ENCODE measurements around the gene TRIM64C. TPM values are rescaled to one million over a fixed set of nuclear protein-coding genes. Genes with fewer than 3 reads are reported as not detected.
"Not testable (repeated sequence)": the region's sequence is repeated elsewhere in the genome, so short reads cannot be mapped to it uniquely, and the experiment has no call there.

TRIM64C gene
- not detected in 2 replicates for total RNA-seq
- long read RNA-seq = 0 reads

GRCh38 chr11:49059012-49059411 lies at the start of gene TRIM64C:
Gene TRIM64C, minus strand, starts transcription at chr11:49059112. Its CDS starts 0 bp downstream, at chr11:49059112.
- not testable (repeated sequence) for H3K9me3 Mint-ChIP-seq; H3K36me3 Mint-ChIP-seq (ENCODE audit: low read depth); H3K27ac Mint-ChIP-seq (ENCODE audit: unreplicated experiment); H3K4me1 Mint-ChIP-seq; H3K27me3 Mint-ChIP-seq (ENCODE audit: low read depth); DNase-seq (ENCODE audit: low read depth, low spot score); H3K4me3 Mint-ChIP-seq

- H3K9me3 Mint-ChIP-seq; H3K27ac Mint-ChIP-seq (ENCODE audit: unreplicated experiment); DNase-seq (ENCODE audit: low read depth, low spot score); H3K4me3 Mint-ChIP-seq; H3K27me3 Mint-ChIP-seq (ENCODE audit: low read depth); H3K4me1 Mint-ChIP-seq; H3K36me3 Mint-ChIP-seq (ENCODE audit: low read depth): not testable (repeated sequence)
These were observed 43.4 kb upstream of the TRIM64C start for GRCh38 chr11:49102356-49102755.

GRCh38 chr11:49069897-49070296 lies 11.0 kb upstream of the TRIM64C start:
- not testable (repeated sequence) for H3K36me3 Mint-ChIP-seq (ENCODE audit: low read depth); H3K27me3 Mint-ChIP-seq (ENCODE audit: low read depth); DNase-seq (ENCODE audit: low read depth, low spot score); H3K4me3 Mint-ChIP-seq; H3K4me1 Mint-ChIP-seq; H3K27ac Mint-ChIP-seq (ENCODE audit: unreplicated experiment)
- H3K9me3 Mint-ChIP-seq = peaks cover 27% of the 10 kb centered on the region

DNA sequence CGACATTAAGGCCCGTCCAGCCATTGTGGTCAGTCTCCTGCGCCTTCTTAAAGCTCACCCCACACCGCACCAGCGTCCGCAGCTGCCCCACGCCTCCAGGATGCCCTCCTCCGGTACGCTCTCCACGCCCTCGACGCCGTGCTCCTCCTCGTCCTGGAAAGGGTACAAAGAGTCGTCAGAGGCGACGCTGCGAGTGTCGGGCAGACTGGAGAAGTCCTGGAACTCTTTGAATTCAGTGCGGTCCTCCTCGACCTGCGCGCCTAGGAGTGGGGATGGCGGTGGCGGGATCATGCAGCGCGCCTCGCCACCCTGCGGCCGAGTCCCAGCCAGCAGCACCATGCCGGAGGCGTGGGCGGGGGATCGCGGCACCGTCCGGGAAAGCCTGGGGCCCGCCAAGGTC lies 9.1 kb downstream of the TRIM64C start:
- not testable (repeated sequence) for H3K4me3 Mint-ChIP-seq; H3K27me3 Mint-ChIP-seq (ENCODE audit: low read depth); H3K9me3 Mint-ChIP-seq

GRCh38 chr11:49048229-49048628 lies 10.7 kb downstream of the TRIM64C start:
- not testable (repeated sequence) for H3K9me3 Mint-ChIP-seq; H3K36me3 Mint-ChIP-seq (ENCODE audit: low read depth); H3K4me3 Mint-ChIP-seq; H3K4me1 Mint-ChIP-seq; DNase-seq (ENCODE audit: low read depth, low spot score); H3K27me3 Mint-ChIP-seq (ENCODE audit: low read depth); H3K27ac Mint-ChIP-seq (ENCODE audit: unreplicated experiment)

More for the DNA sequence above, 9.1 kb downstream of the TRIM64C start:
- not testable (repeated sequence) for H3K4me1 Mint-ChIP-seq; DNase-seq (ENCODE audit: low read depth, low spot score); H3K27ac Mint-ChIP-seq (ENCODE audit: unreplicated experiment); H3K36me3 Mint-ChIP-seq (ENCODE audit: low read depth)

DNA sequence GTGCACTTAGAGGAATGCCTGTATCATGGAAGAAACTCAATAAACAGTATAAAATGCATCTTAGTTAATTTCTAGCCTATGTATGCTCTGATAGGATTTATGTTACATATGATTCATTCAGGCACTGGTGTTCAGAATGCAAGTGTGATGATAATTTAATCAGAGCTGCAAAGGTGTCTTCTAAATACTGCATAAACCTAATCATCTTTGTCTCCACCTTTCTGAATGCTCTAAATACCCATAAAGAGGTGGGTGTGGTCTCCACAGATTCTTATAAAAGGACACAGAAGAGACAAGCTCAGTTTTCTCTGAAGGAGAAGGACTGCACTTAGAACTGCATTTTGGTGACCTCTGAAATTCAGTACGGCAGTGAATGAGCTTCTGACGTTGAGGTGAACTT lies 30.4 kb downstream of the TRIM64C start, which contains the start of gene TRIM49B:
Gene TRIM49B, plus strand, starts transcription at position 301 of the 400 bp plus-strand sequence. CDS start 2,777 bp downstream, outside the sequence.
- not testable (repeated sequence) for DNase-seq (ENCODE audit: low read depth, low spot score); H3K27ac Mint-ChIP-seq (ENCODE audit: unreplicated experiment); H3K4me1 Mint-ChIP-seq; H3K27me3 Mint-ChIP-seq (ENCODE audit: low read depth); H3K4me3 Mint-ChIP-seq; H3K9me3 Mint-ChIP-seq; H3K36me3 Mint-ChIP-seq (ENCODE audit: low read depth)

Other genes with a start within 250 kb of the TRIM64C start
- not detected in 2 replicates for gene TRIM51G, start 75.2 kb downstream of the TRIM64C start, total RNA-seq
- 0.32 TPM in 1 of 2 replicates, not detected in the other for gene TRIM49B, start 30.3 kb downstream of the TRIM64C start, total RNA-seq
- not detected in 2 replicates for gene FOLH1, start 149.5 kb upstream of the TRIM64C start, total RNA-seq